Measurements from ENCODE around the gene COPS8. TPM values are rescaled to one million over a fixed set of nuclear protein-coding genes. Genes with fewer than 3 reads are reported as not detected.

The COPS8 gene
- total RNA-seq, 1 donor, result 22.4 TPM

DNA sequence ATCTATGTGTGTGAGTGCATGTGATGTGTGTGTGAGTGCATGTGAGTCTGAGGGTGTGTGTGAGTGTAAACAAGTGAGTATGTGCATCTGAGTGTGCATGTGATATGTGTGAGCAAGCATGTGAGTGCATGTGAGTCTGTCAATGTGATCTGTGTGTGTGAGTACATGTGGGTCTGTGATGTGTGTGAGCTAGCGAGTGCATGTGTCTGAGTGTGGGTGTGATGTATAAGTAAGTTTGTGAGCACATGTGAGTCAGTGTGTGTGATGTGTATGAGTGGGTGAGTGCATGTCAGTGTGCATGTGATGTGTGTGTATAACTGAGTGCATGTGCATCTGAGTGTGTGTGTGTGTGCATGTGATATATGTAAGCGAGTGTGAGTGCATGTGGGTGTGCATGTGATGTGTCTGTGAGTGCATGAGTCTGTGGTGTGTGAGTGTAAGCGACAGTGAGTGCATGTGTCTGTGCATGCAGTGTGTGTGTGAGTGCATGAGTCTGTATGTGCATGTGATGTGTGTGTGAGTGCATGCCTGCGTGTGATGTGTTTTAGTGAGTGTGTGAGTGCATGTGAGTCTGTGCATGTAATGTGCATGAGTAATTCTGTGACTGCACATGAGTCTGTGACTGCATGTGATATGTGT is 44.1 kb downstream of the COPS8 start:
- no peak for DNase-seq (ENCODE audit: low read depth in 2 of 3, low spot score in 2 of 3)

DNA sequence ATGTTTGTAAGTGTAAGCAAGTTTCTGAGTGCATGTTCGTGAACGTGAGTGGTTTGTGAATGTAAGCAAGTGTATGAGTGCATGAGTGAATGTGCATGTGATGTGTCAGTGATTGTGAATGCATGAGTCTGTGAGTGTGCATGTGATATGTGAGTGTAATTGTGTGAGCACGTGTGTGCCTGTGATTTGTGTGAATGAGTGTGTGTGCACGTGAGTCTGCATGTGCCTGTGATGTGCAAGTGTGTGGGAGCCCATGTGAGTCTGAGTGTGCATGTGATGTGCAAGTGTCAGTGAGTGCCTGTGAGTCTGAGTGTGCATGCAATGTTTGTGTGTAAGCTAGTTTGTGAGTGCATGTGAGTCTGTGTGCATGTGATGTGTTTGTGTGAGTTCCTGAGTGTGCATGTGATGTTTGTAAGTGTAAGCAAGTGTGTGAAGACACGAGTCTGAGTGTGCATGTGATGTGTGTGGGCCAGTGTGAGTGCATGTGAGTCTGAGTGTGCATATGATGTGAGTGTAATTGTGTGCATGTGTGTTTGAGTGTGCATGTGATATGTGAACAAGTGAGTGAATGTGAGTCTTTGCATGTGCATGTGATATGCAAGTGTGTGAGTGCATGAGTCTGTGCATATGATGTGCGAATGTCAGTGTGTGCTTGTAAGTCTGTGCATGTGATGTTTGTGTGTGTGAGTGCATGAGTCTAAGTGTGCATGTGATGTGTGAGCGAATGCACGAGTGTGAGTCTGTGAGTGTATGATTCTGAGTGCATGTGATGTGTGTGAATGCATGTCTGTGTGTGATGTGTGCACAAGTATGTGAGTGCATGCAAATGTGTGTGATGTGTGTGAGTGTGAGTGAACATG is 45.1 kb downstream of the COPS8 start:
- DNase-seq (ENCODE audit: low read depth in 2 of 3, low spot score in 2 of 3), result no peak

DNA sequence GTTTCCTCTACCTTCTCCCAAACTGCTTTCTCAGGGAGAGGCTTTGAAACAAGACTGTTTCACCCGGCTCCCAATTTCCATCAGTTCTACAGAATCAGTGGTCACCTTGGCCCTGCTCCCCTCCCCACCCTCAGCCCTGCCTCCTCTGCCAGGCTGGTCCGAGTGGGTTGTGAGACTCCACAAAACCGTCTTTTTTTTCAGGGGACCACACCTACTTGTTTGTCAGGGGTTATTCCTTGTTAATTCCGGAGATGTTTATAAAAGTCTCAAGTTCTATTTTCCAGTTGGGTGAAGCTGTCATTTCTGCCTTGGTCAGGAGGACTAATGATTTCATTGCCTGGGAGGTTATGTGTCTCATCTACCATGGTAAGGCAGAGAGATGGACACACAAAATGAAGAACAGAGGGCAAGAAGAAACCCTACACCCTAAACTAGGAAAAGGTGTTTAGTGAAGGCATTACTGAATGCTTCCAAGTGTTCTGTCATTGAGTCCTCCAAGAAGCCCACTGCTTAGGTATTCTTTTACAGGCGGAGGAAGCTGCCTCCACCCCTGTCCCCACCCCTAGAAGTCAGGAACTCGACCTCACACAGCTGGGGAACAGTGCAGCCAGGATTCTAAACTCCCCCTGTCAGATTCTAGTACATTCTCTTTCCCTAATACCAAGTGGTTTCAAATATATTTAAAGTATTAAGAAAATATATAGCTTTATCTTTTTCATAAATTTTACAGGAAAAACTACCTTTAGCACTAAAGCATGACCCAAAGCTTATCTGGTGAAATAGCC is 46.3 kb downstream of the COPS8 start:
- no peak for DNase-seq (ENCODE audit: low read depth in 2 of 3, low spot score in 2 of 3)

DNA sequence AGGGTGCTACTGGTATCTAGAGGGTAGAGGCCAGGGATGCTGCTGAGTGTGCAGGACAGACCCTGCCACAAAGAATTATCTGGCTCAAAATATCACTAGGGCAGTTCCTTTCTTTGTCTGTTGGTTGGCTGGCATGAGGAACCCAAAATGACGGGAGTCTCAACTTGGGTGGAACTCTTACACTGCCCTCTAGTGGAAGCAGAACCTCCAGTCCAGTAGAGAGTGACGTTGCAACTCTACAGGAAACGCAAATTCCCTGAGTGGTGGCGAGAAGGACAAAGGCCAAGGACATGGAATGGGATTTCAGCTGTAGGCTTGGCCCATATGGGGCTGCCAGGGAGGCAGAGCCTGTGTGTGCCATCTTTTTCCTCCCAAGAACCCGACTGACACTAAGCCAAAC is 47.1 kb downstream of the COPS8 start:
- DNase-seq (ENCODE audit: low read depth in 2 of 3, low spot score in 2 of 3), result no peak

DNA sequence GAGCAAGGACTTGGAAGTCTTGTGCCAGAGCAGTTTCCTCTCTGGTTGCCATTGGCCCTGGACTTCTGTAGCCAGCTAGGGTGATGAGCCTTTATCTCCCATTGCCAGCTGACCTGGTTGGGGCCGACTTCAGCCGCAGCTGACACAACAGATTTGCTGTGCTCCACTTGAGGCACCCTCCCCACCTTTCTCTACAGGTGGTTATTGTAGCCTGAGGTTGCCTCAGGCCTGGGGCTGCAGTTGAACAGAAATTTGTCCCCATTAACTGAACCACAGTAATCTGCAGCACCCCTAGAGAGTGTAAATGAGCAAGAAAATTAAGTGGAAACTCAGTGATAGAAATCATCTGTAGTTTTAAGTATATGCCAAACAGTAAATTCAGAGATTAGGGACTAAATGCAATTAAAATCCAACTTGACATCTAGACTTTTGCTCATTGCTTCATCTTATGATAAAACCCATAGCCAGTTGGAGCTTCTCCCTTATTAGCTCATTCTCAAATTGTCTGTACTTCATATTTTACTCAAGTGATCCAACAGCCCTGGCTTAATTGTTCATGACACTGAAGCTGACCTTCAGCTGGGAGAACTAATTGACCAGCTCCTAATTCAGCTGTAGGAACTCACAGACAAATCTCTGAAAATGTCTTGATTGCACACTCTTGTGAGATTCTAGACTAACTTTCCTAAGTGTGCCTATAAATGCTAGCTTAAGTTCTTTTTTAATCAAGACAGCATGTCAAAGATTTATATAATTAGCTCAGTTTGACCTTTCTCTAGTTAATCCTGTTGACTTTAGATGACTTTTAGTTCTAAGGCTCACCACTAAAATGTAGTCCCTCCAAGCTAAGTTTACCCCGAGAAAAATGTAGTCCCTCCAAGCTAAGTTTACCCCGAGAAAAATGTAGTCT is 48.9 kb downstream of the COPS8 start:
- DNase-seq (ENCODE audit: low read depth in 2 of 3, low spot score in 2 of 3), result no peak

DNA sequence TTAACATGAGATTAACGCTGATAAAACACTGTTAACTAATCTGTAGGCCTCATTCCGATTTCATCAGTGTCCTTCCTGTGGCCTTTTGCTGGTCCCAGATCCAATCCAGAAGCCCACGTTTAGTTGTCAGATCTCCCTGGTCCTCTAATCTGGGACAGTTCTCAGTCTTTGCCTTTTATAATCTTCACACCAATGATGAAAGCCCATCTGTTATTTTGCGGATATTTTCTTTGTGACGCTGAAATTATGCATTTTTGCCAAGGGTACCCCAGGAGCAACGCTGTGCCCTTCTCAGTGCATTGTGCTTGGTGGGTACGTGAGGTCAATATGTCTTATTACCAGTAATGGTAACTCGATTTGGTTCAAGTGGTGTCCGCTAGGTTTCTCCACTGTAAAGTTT is 51.1 kb downstream of the COPS8 start:
- DNase-seq (ENCODE audit: low read depth in 2 of 3, low spot score in 2 of 3), result no peak

DNA sequence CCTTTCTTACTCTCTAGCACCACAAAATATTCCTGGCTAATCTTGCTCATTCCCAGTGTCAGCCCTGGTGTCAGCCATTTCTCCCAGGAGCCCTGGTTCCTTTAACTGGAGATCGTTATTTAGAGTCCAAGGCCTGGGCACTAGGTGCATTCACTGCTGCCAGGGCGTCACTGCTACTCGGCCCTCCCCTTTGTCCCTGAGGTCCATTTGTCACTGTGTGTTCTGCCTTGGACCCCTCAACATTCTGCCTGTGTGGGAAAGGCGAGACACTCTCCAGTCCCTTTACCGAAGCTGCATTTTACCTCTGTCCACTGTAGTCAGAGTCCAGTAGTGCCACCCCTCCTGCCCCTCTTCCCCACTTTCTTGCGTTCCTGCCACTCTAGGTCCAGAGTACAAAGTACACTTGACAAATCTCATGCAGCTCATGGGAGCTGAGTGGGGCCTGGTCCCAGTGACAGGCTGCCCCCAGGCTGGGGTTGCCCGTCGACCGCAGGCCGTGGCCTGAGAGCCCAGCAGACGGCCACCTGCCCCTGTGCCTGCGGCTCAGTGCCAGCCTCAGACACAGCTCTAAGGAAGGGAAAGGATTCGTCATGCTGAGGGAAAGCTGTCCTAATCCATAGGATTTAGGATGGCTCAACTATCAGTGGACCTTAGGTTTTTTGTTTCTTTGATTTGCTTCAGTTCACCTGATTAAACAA is 52.1 kb downstream of the COPS8 start:
- DNase-seq (ENCODE audit: low read depth in 2 of 3, low spot score in 2 of 3), result no peak

DNA sequence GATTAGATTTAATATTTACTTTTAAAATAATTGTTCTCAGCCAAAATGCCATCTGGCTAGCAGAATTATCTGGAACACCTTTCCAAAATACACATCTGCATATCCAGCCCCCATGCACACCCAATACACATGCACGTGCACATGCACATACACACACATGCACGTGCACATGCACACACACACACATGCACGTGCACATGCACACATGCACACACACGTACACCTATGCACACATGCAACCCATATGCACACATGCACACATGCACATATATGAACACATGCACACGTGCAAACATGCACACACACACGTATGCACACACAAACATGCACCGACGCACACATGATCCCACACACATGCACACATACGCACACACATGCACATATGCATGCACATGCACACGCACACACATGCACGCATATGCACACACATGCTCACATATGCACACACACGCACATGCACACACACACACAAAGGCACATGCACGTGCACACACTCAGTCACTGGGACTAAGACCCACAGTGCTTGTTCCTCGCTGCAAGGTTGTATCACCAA is 53.5 kb downstream of the COPS8 start:
- DNase-seq (ENCODE audit: low read depth in 2 of 3, low spot score in 2 of 3), result no peak

DNA sequence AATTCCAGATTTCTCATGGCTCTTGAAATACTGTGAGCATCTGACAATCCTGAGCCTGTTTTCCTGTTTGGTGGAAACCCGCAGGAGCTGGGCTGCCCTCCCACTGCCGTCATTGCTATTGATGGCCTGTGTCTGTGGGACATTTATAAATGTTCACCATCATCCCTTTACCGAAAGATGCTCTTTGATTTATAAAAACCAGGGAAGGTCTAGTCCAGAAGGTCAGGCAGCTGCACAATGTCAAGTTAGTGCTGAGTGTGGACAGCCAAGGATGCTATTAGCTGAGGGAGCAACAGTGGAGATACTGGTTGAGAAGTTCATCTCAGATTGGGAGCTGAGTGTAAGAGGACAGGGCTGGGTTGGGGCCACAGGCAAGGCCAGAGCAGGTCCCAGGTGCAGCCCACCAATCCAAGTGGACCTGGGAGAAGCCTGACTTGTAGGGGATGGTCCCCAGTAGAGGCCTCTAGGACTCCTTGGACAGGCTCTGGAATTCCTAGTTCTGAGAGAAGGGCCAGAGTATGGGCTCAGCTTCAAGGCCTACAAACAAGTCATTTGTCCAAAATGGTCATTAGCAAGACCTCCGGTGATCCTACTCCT is 55.1 kb downstream of the COPS8 start:
- no peak for DNase-seq (ENCODE audit: low read depth in 2 of 3, low spot score in 2 of 3)

DNA sequence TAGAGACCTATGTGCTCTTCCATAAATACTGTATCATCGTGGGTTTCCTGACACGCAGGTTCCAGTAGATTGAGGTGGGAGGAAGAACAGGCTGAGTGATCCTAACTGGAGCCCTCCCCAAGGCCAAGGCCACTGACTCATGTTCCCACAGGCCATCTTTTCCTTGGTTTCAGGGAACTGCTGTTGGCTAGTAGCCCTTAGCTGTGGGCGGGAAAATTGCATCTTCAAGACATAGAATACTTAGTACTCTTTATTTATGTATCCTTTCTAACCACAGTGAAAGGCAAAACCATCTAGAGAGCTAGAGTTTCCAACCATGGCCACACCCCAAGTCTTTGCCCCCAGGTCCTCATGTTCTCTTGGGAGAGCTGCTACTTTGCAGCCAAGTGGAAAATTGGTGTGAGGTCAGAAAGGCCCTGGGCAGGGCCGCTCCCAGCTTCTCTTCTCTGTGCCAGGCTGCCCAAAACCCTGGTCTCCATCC is 55.9 kb downstream of the COPS8 start:
- no peak for DNase-seq (ENCODE audit: low read depth in 2 of 3, low spot score in 2 of 3)

DNA sequence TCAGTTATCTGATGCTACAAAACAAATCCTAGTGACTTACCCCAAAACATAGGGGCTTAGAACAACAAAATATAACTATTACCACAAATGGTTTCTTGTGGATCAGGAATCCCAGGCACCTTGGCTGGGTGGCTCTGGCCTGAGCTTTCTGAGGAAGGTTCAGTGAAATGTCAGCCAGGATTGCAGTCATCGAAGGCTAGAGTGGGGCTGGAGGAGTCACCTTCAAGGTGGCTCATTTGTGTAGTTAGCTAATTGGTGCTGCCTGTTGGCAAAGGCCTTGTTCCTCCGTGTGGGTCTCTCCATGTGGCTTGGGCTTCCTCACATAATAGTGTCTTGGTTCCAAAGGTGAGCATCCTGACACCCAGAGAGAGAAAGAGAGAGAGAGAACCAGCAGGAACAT is 57.4 kb downstream of the COPS8 start:
- no peak for DNase-seq (ENCODE audit: low read depth in 2 of 3, low spot score in 2 of 3)

DNA sequence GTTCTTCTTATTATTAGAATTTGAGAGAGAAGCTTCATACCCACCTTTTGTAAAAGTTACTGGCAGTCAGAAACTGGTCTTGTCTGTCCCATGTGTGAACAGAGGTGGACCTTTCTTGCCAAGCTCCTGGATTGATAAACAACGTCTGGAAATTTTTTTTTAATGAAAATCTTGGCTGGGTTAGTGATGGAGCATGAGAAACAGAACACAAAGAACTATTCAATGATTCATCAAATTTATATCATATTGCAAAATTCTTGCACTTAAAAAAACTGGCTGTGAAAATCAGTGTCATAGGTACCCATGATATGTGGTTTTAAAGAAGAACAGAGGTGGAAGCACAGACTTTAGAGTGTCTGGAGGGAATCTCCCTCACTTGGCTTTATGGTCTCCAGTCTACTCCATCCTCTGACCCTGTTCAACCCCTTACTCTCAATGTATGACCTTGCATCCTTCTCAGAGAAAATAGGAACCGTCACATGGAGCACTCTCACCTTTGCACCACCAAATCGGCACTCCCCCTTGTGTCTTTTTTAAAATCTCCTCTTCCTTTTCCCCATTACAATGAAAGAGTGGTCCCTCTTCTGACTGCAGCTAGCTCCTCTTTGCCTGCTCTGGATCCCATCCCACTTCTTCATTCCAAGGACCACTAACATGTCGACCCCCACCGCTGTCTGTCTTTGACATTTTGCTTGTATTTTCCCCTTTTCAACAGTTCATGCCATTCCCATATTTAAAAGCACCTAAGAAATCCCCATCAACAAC is 58.2 kb downstream of the COPS8 start:
- DNase-seq (ENCODE audit: low read depth in 2 of 3, low spot score in 2 of 3), result no peak

DNA sequence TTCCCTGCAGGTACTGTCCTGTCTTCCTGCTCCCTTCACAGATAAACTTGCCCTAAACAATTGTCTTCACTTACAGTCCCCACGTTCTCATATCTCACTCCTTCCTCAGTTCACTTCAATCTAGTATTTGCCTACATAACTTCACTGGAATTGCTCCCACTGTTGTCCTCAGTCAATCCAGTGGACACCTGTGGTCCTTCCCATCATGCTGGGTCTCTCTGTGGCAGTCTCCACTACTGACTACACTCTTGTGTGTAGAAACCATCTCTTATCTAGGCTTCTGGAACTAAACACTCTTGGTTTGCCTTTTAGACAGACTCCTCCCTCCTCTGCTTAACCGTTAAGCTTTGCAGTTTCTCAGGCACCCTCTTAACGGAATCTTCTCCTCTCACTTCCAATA is 58.8 kb downstream of the COPS8 start:
- DNase-seq (ENCODE audit: low read depth in 2 of 3, low spot score in 2 of 3), result no peak

DNA sequence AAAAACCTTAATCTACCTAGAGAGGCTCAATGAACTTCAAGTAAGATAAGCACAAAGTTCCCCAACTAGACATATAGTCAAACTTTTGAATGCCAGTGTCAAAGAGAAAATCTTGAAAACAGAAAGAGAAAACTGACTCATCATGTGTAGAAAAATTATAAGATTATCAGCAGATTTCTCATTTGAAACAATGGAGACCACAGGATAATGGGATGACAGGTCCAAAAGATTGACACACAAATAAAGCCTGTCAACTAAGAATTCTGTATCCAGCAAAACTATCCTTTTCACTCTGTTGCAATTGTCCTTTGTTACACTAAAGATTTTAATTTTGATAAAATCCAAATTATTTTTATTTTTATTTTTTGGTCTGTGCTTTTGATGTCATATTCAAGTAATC is 61.6 kb downstream of the COPS8 start:
- peak in 1 of 3 donors; percentile 37 for DNase-seq (ENCODE audit: low read depth in 2 of 3, low spot score in 2 of 3)

DNA sequence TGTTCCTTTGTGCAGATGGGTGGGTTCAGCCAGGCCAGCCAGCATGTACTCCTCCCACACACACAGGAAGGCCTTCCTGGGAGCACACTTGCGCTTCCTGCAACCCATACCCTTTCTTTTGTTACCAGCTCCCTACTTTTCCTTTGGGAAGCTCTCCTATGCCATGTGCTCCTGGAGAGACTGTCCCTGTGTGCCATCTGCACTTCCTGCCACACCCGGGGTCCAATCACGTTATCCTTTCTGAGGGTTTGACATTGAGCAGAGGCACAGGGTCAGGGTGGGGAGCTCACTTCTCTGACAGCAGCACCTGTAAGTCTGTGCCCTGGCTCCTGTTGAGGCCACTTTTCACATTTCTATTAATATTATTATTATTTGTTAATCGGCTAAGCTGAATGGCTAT is 62.9 kb downstream of the COPS8 start:
- DNase-seq (ENCODE audit: low read depth in 2 of 3, low spot score in 2 of 3), result no peak

DNA sequence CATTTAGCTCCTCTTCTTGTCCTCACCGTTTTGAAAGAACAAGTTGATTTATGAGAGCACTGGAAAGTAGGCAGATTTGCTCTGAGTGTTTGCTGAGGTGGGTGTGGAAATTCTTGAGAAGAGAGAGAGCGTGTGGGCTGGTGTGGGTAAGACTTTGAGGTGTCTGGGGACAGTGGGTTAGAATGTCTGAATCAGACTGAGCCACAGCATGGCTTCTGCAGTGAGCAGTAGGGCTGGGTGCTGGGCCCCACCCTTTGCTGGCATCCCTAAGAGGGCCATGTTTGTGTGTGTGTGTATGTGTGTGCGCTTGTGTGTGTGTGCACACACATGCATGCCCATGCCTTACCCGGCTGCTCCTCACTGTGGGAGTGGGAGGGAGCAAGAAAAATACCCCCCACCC is 63.7 kb downstream of the COPS8 start:
- DNase-seq (ENCODE audit: low read depth in 2 of 3, low spot score in 2 of 3), result no peak

Measured in hematopoietic multipotent progenitor cell (in vitro differentiated cells).